HG03095 (cell line): ENCODE results near the gene STAM2.
"Not testable (repeated sequence)": the region's sequence is repeated elsewhere in the genome, so short reads cannot be mapped to it uniquely, and the experiment has no call there.

Experiments
- ATAC-seq: cut with Tn5 transposase; IDR thresholded peaks from one replicate; pipeline ENCODE4 v1.9.1; 2021; ENCODE audit warnings: moderate library complexity; ENCODE audit not compliant: unreplicated experiment

The STAM2 gene

DNA sequence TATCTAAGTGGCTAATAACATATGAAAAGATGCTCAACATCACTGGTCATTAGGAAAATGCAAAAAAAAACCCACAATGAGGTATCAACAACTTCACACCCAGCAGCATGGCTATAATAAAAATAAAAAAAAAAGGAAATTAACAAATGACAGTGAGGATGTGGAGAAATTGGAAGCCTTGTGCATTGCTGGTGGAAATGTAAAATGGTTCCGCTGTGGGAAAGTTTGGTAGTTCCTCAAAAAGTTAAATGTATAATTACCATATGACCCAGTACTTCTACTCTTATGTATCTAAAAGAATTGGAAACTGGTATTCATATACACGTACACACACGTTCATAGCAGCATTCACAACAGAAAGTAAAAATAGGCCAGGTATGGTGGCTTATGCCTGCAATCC is 61.2 kb downstream of the STAM2 start:
- no peak for ATAC-seq

DNA sequence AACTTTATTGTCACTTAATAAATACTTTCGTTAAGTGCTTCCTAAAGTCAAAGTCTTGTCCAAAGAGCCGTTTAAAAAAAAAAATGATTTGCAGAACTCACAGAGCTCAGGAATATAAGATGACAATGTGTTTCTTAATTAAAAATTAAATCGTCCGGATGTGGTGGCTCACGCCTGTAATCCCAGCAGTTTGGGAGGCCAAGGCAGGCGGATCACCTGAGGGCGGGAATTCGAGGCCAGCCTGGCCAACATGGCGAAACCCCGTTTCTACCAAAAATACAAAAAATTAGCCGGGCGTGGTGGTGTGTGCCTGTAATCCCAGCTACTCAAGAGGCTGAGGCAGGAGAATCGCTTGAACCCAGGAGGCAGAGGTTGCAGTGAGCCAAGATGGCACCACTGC is 68.4 kb downstream of the STAM2 start:
- not testable (repeated sequence) for ATAC-seq

GRCh38 chr2:152106464-152106863 is 69.1 kb downstream of the STAM2 start:
- ATAC-seq = no peak

DNA sequence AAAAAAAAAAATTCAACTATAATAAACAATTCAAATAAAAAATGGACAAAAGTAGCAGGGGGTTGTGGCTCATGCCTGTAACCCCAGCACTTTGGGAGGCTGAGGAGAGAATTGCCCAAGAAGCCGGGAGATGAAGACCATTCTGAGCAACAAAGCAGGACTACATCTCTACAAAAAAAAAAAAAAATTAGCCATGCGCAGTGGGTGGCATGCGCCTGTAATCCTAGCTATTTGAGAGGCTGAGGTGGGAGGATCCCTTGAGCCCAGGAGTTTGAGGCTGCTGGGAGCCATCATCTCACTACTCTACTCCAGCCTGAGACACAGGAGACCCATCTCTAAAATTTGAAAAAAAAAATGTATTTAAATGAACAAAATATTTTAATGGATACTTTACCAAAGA is 72.3 kb downstream of the STAM2 start:
- no peak for ATAC-seq

DNA sequence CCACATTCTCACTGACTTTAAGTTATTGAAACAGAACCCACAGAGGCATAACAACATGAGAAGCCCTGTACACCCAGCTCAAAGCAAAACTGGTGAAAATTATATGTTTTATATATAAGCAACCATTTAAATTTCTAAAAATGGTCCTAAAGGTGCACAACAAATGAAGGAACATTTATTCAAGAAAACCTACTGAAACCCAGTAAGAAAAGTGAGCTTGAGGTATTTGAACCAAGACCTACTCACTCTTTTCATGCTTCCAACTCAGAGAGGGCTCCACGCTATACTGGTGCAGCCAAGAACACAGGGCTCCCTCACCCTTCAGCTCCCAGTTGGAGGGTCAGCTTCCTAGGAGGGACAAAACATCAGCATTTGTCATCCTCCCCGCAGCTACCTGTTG is 74.6 kb downstream of the STAM2 start:
- no peak for ATAC-seq

DNA sequence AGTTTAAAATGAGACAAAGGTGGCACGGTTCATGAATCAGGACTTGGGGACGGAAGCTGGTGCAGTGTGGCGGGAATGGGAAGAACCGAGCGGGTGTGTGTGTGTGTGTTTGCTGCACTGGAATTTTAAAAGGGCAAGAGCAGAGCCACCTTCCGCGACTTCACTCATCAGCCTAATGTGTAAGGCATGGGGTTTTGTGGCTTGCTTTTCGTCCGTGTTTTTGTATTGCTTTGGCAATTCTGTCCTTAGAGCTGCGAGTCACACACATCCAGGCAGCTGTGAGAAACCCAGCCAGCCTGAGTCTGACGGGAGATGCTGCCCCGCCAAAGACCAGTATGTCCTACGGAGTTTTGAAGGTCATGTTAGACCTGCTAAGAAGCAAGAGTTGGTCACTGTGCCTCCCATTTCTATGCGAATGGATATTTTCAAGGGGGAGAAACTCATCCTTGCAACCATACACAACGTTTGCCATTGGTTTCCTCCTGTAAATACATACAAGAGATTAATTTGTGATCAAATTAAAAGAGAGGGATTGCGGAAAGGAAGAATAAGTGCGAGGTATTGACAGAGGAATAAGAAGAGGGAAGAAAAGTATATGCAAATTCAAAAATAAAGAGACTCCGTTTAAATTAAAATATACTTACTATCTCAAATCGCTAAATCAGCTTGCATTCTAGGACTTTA is 76.1 kb downstream of the STAM2 start:
- ATAC-seq = no peak

DNA sequence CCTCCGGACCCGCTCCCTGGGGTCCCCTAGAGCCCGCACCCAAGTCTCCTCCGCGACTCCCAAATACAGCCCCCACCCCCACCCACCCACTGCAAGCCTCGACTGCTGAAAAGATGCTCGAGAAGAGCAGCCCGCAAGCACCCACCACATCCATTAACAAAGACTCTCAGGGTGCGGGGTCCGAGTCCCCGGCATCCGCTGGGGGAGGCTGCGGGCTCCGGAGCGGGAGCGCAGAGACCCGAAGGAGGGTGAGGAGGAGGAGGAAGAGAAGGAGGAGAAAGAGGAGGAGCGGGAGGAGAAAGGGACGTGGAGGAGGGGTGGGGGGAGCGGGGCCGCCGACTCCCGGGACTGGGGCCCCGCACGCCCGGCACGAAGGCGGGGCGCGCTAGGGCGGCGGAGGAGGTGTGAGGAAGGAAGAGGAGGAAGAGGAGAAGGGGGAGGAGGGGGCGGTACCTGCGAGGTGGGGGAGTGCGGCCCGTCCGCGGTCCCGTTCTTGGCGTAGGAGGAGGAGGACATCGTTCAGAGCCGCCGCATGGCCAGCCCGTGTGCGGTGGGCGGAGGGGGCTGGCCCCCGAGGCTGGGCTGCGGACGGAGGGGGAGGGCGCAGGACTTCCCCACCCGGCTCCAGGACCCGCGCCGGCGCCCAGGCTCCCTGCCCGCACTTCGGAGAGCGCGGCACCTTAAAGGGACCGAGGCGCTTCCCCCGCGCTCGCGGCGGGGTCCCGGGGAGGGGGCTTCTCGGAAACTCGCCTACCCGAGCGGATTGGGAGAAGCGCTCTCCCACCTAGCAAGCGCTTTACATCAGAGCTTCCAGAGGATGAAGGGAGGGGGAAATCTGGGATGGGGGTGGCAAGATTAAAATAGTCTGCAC is 76.8 kb downstream of the STAM2 start, which contains the start of gene CACNB4:
CACNB4 (minus strand) TSS at position 549 of the 871 bp plus-strand sequence.
- ATAC-seq = no peak

DNA sequence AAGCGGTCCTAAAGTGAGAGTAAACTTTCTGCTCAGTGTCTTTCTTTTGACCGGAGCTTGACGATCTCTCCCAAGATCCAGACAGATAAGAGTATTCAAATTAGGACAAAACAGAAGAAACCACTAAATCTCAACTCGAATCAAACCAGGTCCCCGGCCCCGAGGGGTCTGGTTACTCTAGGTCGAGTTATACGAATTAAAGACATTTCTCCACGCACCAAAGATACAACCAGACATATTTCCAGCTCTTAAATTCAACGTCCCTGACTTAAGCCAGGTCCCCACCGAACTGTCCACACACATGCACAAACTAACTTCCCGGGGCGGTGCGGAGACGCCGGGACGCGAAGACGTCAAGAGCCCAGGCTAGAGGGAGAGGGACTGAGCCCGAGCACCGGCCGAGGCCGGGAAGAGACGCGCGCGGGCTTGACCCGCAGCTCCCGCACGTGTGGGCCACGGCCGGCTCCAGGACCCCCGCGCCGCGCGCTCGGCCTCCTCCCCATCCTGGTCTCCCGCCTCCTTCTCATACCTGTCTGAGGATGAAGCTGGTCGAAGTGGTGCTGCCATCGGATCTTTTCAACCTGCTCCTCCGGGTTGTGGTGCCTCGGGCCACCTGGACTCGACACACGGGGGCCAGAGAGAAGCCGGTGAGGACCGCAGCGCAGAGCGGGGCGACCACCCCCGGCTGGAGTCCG is 77.6 kb downstream of the STAM2 start:
- no peak for ATAC-seq

DNA sequence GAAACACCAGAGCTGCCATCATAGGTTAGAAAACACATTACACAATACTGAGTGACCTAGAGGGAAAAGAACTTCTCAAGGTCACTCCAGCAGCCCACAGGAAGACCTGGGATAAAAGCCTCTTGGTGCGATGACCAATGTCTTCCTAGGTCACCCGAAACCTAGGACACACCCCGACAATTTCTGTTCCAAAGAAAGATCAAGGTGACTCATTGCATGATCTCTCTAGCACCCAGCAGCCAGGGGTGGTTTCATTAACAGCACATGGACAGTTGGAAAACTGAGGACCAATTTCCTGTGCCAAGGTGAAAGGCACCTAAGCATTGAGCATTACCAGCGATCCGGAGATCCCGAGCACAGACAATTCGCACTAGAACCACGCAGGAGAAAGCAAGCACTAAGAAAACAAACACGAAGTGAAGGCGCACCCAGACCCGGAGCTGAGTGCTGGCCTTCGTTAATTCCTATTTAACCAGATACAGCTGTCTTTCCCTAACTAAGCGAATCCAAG is 78.2 kb downstream of the STAM2 start:
- no peak for ATAC-seq

- ATAC-seq = no peak
These were observed 80.4 kb downstream of the STAM2 start for GRCh38 chr2:152095146-152095545.

GRCh38 chr2:152094014-152094413 is 81.5 kb downstream of the STAM2 start:
- ATAC-seq = no peak

DNA sequence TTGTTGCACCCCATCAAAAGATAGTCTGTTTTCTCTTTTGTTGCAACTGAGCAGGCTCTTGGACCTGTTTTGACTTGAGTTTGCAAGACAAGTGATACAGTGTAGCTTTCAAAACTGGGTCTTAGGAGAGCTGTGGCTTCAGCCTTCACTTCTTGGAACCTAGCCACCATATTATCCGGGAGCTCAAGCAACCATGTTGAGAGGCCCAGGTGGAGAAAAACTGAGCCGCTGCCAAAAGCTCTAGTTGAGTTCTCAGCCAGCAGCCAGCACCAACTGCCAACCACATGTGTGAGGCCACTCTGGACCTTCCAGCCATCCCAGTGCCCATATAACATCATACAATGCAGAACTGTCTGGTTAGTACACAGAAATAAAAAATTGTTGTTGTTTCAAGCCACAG is 82.1 kb downstream of the STAM2 start:
- no peak for ATAC-seq

- ATAC-seq = no peak
These were observed 83.5 kb downstream of the STAM2 start for GRCh38 chr2:152092095-152092494.

- not testable (repeated sequence) for ATAC-seq
These were observed 84.8 kb downstream of the STAM2 start for GRCh38 chr2:152090726-152091125.

GRCh38 chr2:152089238-152089637 is 86.3 kb downstream of the STAM2 start:
- no peak for ATAC-seq

DNA sequence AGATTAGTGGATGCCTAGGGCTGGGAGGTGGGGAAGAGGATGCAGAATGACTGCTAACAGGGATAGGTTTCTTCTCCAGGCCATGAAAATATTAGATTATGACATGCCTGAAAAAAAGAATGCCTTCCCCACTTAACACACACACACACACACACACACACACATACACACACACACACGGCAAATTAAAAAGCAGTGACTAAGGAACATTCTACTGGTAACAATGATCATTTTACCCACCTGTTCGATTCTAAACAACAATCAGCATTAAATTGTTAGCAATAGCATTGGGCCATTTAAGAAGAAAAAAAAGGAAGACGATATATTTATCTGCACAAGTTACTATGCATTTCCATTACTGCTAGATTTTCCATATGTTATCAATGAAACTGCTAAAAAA is 87.6 kb downstream of the STAM2 start:
- ATAC-seq = no peak

DNA sequence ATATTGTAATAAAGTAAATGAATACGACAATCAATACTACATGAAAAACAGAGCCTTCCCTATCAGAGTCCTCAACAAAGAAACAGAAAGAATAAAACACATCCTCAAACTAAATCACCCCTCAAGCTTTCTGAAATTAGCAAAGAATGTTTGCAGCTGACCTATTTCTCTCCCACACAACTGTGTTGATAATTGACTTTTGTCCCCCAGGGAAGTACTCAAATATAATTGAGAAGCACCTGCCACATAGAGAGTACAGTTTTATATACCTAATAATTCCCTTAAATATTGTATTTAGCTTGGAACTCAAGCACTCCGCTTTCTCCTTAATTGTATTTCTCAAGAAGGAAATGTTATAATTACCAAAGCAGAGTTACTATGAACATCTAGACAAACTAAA is 89.3 kb downstream of the STAM2 start:
- no peak for ATAC-seq

GRCh38 chr2:152084076-152084475 is 91.5 kb downstream of the STAM2 start:
- no peak for ATAC-seq

DNA sequence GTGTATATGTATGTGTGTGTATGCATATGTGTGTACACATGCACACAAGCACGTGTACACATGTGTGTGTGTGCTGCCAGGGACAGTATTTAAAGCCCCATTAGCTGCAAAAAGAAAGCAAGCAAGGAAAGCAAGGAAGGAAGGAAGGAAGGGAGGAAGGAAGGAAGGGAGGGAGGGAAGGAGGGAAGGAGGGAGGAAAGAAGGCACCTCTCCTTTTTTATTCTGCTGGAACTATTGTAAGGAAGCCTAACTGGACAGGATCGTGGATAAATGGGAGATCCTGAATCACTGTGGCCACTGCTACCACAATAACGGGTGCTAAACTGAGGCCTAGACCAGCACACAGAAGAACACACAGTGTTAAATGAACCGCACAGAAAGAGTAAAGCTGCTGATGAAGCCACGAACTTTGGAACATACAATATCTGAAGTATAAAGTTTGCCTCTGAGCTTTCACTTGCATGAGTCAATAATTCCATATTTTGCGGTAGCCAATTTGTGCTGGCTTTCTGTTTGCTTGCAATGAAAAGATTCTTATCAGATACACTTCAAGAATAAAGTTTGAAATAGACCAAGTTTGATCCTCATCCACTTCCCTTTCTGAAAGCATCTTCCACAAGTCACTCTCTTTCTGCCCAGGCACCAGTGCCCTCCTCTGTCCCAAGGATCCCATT is 92.2 kb downstream of the STAM2 start:
- no peak for ATAC-seq

- no peak for ATAC-seq
These were observed 96.9 kb downstream of the STAM2 start for GRCh38 chr2:152078662-152079061.

DNA sequence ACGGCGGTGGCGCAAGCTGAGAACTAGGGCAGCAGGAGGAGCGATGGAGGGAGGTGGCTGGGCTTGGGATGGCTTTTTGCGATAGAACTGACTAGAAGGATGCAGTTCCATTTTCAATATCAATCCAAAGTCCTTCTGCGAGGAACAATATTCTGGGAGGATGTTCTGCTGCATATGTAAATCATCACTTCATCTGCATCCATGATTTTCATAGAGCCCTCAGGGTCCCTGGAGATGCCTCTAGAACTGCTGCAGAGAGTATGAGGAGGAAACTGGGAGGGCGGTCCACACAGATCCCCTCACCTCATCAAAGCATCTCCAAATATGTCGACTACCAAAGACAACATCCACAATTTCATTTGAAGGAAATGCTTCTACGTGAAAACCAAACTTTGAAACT is 97.5 kb downstream of the STAM2 start:
- ATAC-seq = no peak
